Aorta (tissue), 5 donors: ENCODE data around the gene TPI1. TPM values are rescaled to one million over a fixed set of nuclear protein-coding genes. Genes with fewer than 3 reads are reported as not detected.
"Not testable (repeated sequence)": the region's sequence is repeated elsewhere in the genome, so short reads cannot be mapped to it uniquely, and the experiment has no call there.

Source experiments
- ATAC-seq: fragments of 200-7000 bp; cut with Tn5 transposase; one replicate; pipeline ENCODE4 v1.9.1; 2022; ENCODE audit warnings: moderate library complexity; ENCODE audit not compliant: low FRiP score
- DNase-seq, 2 donors: peaks; one replicate each; pipeline ENCODE4 v3.0.0-alpha.2; 2020
- H3K27ac ChIP-seq, 2 donors: one replicate each; pipeline ENCODE4 v1.5.1; 2013; ENCODE audit warnings: low read length in 2 of 2, mild to moderate bottlenecking in 2 of 2, moderate library complexity in 2 of 2, control low read depth in 1 of 2, inconsistent platforms in 1 of 2, low read depth in 1 of 2
- H3K27me3 ChIP-seq, 2 donors: one replicate each; pipeline ENCODE4 v1.6.1; 2013; ENCODE audit warnings: control low read depth in 1 of 2, low read length in 1 of 2, mild to moderate bottlenecking in 1 of 2, moderate library complexity in 1 of 2; ENCODE audit not compliant: insufficient read depth in 2 of 2, control insufficient read depth in 1 of 2
- H3K36me3 ChIP-seq, 2 donors: one replicate each; pipeline ENCODE4 v1.6.1; 2013; ENCODE audit warnings: control low read depth in 1 of 2, low read length in 1 of 2, mild to moderate bottlenecking in 1 of 2; ENCODE audit not compliant: insufficient read depth in 2 of 2, control insufficient read depth in 1 of 2
- H3K4me1 ChIP-seq, 2 donors: one replicate each; pipeline ENCODE4 v1.6.1; 2013; ENCODE audit warnings: low read length in 2 of 2, control low read depth in 1 of 2, mild to moderate bottlenecking in 1 of 2, moderate library complexity in 1 of 2; ENCODE audit not compliant: insufficient read depth in 2 of 2, control insufficient read depth in 1 of 2
- H3K4me3 ChIP-seq, 2 donors: one replicate each; pipeline ENCODE4 v1.5.1; 2013; ENCODE audit warnings: low read length in 2 of 2, control low read depth in 1 of 2, mild to moderate bottlenecking in 1 of 2
- H3K9me3 ChIP-seq: one replicate; pipeline ENCODE4 v1.6.1; 2013; ENCODE audit warnings: mild to moderate bottlenecking, low read length; ENCODE audit not compliant: control insufficient read depth
- WGBS, 2 donors: extraction: QIAGEN DNeasy Blood & Tissue Kit; methylation state at CpG; one replicate each; pipeline ENCODE4 v1.1.7; 2013; 5-methylcytosine and 5-hydroxymethylcytosine counted together
- intact Hi-C, 2 donors: fragments of 100-400 bp; cut with DNase I; formaldehyde crosslinking; loops; one replicate each; pipeline versions ENCODE4 v1.14.2 to v1.15.0; 2022
- polyA plus RNA-seq, 2 donors: library from polyadenylated mRNA; stranded (reverse); fragments of 200-250 nt; gene quantifications; one replicate each; pipeline ENCODE4 v1.2.3, GENCODE V29; 2013
- total RNA-seq, 2 donors: library from RNA; stranded (reverse); fragmentation: NEBNext Ultra II Directional; extraction: Animal tissue kit (Norgen Biotek cat#: 25700); gene quantifications; one replicate each; pipeline ENCODE4 v1.2.1, GENCODE V29; 2021
- donor health status: healthy with polysubstance abuse.
- donor health status: Bipolar disorder and iron deficiency.
- donor health status: DM: no; HTN: no; CAD: no.
- donor health status: DM: no; HTN: no; CAD: no.
- donor health status: DM: yes; HTN: yes; CAD: no.

The TPI1 gene
- total and polyA plus RNA-seq, 4 donors = 310 to 317 (median 315) TPM

DNA sequence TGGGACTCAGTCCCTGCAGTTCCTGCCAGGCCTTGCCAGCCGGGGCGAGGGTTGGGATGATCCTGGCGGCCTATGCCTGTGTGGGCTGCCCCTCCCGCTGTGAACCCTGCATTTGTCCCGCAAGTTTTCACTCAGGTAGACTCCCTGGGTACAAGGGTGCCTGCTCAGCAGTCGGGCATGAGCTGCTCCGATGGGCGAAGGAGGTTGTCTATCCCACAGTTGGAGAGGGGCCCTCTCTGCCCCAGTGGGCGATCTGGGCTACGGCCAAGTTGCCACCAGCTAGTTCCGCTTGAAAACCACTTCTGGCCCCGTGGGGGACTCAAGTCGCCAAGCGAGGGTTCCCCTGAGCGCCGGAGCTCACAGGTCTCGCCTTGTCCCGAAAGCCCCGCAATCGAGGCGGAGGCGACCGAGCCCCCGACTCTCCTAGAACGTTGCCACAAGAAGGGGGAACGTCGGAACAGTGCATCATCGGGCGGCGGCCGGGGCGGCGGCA is 365 bp upstream of the TPI1 start:
- DNase-seq = peak; percentile 83 to 91
- Histone ChIP-seq H3K9me3 (no peaks in the 10 kb centered on the region), H3K36me3 (peaks cover 2 to 3% of the 10 kb centered on the region in 2 donors), H3K4me1 (peaks cover 0 to 1% of the 10 kb centered on the region in 2 donors), H3K27ac (peak overlapping the region in 1 of 2 donors; percentile 77), H3K27me3 (no peaks in the 10 kb centered on the region), H3K4me3 (peak overlapping the region in 1 of 2 donors; percentile 88)
- WGBS, 2 donors = 0 to 1% methylated on average over 31 to 33 of the region's 33 CpGs
- ATAC-seq = peak; percentile 20
- intact Hi-C loops = loop anchor here (2.0 to 5.0 kb wide), 3 partner anchors 14 to 75 kb away; partner anchors contain the start of genes ATN1 (in 1 of the 2), C12orf57 (in 1 of the 2), RNU7-1 (in 1 of the 2) and USP5 (in 1 of the 2)

DNA sequence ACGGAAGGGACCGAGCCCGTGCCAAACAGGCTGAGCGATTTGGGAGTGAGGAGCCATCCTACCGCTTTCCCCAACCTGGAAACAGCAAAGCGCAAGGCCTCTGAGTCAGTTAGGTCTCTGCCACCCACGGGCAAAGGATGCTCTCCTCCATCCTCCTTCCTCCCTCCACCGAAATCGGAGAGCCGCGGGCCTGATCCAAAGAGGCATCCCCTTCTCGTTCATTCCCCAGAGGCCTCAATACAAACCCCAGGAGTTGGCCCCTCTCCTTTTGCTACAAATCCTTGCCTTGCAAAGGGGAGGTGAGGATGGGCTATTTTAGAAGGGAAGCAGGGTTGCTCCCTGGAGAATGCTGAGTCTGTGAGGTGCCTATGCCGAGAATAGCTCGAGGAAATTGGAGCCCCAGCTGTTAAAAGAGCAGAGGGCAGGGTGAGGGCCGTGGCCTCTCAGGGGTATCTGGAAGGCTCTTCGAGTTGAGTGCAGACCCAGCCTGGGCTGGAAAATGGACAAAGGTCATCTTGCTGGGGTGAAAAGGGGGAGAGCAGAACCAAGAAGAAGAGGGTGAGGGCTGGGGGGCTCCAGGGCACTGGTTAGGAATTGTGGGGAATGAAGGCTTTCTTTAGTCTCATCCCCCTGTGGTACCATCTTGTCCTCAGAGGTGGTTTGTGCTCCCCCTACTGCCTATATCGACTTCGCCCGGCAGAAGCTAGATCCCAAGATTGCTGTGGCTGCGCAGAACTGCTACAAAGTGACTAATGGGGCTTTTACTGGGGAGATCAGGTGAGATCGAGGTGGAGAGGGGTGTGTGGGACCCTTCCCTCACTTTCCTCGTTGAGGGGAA is 1.1 kb downstream of the TPI1 start:
- Histone ChIP-seq H3K9me3 (no peaks in the 10 kb centered on the region), H3K27ac (peak overlapping the region in 1 of 2 donors; percentile 11), H3K36me3 (peaks cover 2% of the 10 kb centered on the region in 2 donors), H3K27me3 (no peaks in the 10 kb centered on the region), H3K4me1 (peaks cover 0 to 1% of the 10 kb centered on the region in 2 donors), H3K4me3 (peak overlapping the region; percentile 71 to 88)
- DNase-seq (no peak), ATAC-seq (no peak)
- intact Hi-C loops = loop anchor here (2.0 to 5.0 kb wide), 3 partner anchors 59 to 74 kb away; partner anchors contain the start of genes ATN1 (in 1 of the 2), C12orf57 (in 1 of the 2) and RNU7-1 (in 1 of the 2)
- WGBS, 2 donors = 8 to 9% methylated on average over 22 of the region's 22 CpGs

DNA sequence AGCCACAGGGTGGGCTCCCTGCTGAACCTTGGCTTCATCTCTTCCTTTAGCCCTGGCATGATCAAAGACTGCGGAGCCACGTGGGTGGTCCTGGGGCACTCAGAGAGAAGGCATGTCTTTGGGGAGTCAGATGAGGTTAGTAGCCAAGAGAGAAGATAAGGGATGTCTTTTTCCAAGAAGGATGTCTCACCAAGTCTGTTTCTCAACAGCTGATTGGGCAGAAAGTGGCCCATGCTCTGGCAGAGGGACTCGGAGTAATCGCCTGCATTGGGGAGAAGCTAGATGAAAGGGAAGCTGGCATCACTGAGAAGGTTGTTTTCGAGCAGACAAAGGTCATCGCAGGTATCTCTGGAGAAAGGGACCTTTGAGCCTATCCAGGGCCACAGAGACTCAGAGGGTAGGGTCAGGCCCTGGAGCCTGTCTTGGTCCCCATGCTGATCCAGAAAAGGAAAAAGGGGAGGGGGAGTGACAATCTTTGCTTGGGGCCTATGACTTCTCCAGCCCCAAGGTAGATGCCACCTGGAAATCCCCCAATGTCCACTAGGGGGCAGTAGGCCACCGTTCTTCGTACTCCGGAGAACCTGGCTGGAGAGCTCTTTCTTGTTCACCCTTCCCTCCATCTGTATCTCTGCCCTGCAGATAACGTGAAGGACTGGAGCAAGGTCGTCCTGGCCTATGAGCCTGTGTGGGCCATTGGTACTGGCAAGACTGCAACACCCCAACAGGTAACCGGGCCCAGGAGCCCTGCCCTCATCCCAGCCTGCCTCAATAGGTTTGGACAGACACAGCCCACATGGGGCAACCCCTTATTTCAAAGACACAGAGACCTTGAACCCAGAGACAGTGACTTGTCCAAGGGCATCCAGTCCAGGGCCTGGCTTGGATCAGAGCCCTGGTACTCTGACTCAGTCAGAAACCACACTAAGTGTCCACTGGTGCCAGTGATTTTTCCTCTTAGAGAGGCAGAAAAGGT is 2.0 kb downstream of the TPI1 start:
- Histone ChIP-seq H3K4me1 (peaks cover 0 to 1% of the 10 kb centered on the region in 2 donors), H3K27me3 (no peaks in the 10 kb centered on the region), H3K36me3 (peaks cover 0 to 2% of the 10 kb centered on the region in 2 donors), H3K4me3 (no peak overlapping the region), H3K27ac (no peak overlapping the region), H3K9me3 (no peaks in the 10 kb centered on the region)
- intact Hi-C loops = loop anchor here (2.0 to 5.0 kb wide), 4 partner anchors 58 to 102 kb away; partner anchors contain the start of genes ATN1 (in 1 of the 2), C12orf57 (in 1 of the 2), PTMS (in 1 of the 2) and RNU7-1 (in 1 of the 2)
- DNase-seq = peak; percentile 82 to 90
- ATAC-seq = no peak
- 33 to 36% methylated on average over 12 of the region's 12 CpGs for WGBS, 2 donors

DNA sequence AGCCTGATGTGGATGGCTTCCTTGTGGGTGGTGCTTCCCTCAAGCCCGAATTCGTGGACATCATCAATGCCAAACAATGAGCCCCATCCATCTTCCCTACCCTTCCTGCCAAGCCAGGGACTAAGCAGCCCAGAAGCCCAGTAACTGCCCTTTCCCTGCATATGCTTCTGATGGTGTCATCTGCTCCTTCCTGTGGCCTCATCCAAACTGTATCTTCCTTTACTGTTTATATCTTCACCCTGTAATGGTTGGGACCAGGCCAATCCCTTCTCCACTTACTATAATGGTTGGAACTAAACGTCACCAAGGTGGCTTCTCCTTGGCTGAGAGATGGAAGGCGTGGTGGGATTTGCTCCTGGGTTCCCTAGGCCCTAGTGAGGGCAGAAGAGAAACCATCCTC is 3.0 kb downstream of the TPI1 start:
- intact Hi-C loops = loop anchor here in 1 of 2 donors (5.0 kb wide), 1 partner anchor 103 kb away; the partner anchor contains the start of gene PTMS
- not testable (repeated sequence) for H3K4me3 ChIP-seq, H3K27ac ChIP-seq, H3K9me3 ChIP-seq, ATAC-seq, H3K36me3 ChIP-seq, H3K27me3 ChIP-seq, H3K4me1 ChIP-seq, DNase-seq
- 57 to 59% methylated on average over 4 of the region's 4 CpGs for WGBS, 2 donors

DNA sequence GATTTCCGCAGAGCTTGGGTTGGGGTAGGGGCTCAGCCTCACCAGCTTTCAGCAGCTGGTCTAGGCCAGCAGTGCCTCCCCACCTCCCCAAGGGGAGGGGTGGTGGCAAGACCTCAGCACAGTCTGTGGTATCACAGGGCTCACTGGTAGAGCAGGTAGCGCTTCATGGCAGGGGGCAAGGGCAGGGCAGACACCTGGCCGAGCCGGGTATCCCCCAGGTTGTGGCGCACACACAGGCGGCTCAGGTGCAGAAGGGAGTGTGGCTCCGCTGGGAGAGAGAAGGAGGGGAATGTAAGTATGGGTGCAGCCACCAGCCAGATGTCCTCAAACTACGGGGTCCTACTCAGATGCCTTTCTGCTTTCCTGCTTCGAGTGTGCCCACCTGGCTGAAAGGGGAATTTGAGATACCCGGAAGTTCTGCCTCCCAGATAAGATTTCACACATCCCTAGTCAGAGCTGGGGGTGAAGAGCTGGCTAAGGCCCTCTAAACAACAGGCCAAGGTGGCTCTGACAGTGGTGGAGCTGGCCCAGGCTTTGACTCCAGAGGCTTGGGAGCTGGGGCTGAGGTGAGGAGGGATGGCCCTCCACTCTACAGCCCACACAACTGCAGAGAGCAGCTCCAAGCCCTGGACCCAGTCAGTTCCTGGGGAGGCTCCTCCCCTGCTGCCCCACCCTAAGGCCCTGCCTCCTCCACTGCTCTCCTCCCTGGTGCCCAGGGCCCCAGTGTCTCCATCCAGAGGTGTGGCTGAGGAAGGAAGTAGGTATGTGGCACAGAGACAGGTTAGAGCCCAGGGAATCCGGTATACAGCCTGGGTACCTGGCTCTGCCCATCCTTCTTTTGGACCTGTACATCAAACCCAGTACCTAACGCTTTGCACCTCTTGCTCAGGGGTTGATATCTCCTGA is 4.0 kb downstream of the TPI1 start:
- WGBS, 2 donors = 75 to 78% methylated on average over 12 of the region's 12 CpGs
- Histone ChIP-seq H3K9me3 (no peaks in the 10 kb centered on the region), H3K27ac (no peak overlapping the region), H3K27me3 (no peaks in the 10 kb centered on the region), H3K36me3 (peaks cover 0 to 2% of the 10 kb centered on the region in 2 donors), H3K4me3 (no peak overlapping the region), H3K4me1 (peaks cover 0 to 1% of the 10 kb centered on the region in 2 donors)
- ATAC-seq (no peak), DNase-seq (no peak)
- intact Hi-C loops = loop anchor here in 1 of 2 donors (5.0 kb wide), 1 partner anchor 104 kb away; the partner anchor contains the start of gene PTMS

DNA sequence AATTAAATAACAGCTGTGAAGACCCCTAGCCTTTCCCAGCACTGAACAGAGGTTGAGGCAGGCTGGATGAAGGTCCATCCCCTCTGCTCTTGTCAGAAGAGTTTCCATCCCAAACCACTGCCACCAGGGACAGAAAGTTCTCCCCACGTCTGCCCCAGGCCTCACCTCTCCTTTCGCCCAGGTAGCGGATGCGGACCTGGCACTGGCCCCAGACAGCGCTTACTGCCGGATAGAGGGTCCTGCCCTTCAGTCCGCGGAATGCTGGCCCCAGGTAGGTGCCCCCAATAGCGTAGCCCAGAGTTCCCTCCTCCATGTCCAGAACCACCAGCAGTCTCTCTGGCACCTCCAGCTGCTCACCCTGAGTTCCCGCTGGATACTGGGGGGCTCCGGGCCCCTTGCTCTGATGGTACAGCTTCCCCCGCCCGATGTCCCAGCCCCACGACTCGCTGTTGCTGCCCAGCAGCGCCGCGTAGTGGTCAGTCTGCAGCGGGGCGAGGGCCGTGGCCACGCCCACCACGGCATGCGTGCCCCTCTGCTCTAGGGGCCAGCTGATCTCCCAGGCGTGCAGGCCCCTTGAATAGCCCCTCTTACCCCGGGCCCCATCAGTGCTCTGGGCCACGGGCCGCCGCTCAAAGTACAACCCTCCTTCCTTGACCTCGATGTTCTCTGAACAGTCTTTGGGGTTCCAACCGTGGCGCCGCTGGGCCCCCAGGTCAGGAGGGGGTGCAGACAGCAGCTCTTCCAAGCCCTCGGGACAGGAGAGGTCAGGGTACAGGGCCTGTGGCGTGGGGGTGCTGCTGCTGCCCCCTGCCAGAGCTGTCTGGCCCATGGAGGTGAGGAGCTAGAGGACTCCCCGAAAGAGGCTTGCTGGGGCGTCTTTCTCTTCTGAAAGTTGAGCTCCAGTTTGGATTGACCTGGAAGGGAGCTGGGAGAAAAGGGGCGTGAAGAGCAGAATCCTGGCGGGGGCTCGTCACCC is 5.0 kb downstream of the TPI1 start:
- Histone ChIP-seq H3K4me1 (peaks cover 0 to 1% of the 10 kb centered on the region in 2 donors), H3K27me3 (no peaks in the 10 kb centered on the region), H3K4me3 (peak overlapping the region; percentile 71 to 80), H3K9me3 (no peaks in the 10 kb centered on the region), H3K36me3 (peaks cover 0 to 2% of the 10 kb centered on the region in 2 donors), H3K27ac (peak overlapping the region in 1 of 2 donors; percentile 66)
- peak; percentile 88 for ATAC-seq
- 1% methylated on average over 40 of the region's 40 CpGs for WGBS, 2 donors
- peak; percentile 91 to 96 for DNase-seq
- intact Hi-C loops = loop anchor here in 1 of 2 donors (2.0 to 5.0 kb wide), 2 partner anchors 42 to 105 kb away; partner anchors contain the start of genes ENO2 and PTMS
